Fibroblast of lung (primary cell): ENCODE results near the gene VSTM2B.

ENCODE experiments used
- CTCF ChIP-seq, 2 donors: IDR thresholded peaks in 1 of 2; conservative IDR thresholded peaks in 1 of 2; 1 replicate in 1 of 2; 2 replicates in 1 of 2; pipeline ENCODE4 v1.5.1; 2011 to 2012; ENCODE audit warnings: low read length in 2 of 2, control low read depth in 1 of 2, inconsistent platforms in 1 of 2, low read depth in 1 of 2, mild to moderate bottlenecking in 1 of 2
- EZH2 ChIP-seq: IDR thresholded peaks from 2 replicates; pipeline ENCODE4 v1.5.1; 2012; ENCODE audit warnings: low read length, control low read depth, mild to moderate bottlenecking; ENCODE audit errors: missing control alignments

DNA sequence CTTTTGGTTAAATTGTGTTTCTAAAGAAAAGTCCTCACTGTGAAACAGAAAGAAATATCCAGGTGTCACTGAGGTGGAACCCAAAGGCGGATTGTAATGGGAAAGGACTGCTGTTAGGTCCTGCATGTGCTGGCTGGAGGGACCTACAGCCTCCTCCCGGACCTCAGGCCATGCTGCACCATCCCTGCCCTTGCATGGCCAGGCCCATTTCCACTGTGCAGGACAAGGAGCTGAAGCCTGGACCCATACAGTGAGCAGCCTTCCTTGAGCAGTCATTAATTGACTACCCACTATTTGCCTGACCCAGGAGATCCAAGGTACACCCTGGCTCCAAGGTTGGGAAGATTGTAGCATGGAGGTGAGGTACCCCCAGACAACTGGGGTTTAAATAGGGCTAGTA is 17.6 kb downstream of the VSTM2B start:
- no peak for TF ChIP-seq CTCF (conservative IDR thresholded peaks at IDR 0.05 in 1 of 2, IDR thresholded peaks at IDR 0.05 in 1 of 2; ENCODE audit: low read depth in 1 of 2, low read length in 2 of 2)
- TF ChIP-seq EZH2: no peak
